ENCODE results near the gene BUD13. TPM values are rescaled to one million over a fixed set of nuclear protein-coding genes. Genes with fewer than 3 reads are reported as not detected.
A peak's percentile ranks its signal among the peaks of the same experiment; 100 is the strongest.

BUD13 gene
- total and polyA plus RNA-seq, 2 experiments from 2014 or later: 15.3 to 19.5 TPM

DNA sequence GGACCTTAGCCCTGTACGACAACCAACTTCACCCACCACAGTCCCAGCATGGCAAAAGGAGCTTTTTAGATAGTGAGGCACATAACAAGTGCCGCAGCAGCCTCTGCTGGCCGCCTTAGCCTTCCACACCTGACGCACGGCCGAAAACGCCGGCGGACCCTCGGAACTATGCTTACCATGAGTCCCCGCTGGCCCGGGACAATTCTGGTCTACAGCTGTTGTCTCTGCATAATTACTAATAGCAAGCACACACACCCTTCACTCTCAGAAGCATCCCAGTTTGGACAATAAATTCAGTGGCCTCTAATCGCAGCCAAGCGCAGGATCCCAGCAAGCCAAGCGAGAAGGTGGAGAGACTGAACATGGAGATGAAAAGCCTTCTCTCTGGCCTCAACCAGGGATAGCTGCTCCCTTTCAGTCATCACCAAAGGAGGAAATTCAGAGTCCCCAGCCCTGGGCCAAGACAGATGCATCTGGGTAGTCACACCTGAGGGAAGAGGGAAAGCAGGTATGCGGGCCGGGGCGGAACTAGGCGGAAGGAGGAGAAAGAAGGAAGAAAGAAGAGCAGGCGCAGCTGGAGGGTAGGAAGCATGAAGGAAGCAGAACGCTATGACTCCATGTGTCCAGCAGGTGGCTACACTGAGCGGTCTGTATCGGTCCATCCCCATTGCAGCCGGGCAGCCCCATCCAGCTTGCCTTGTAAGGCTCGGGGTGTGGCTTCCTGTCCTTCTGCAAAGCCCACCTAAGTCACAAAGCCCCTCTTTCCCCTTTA, 40.3 kb downstream of the BUD13 start:
- TF ChIP-seq, protein P1, sequence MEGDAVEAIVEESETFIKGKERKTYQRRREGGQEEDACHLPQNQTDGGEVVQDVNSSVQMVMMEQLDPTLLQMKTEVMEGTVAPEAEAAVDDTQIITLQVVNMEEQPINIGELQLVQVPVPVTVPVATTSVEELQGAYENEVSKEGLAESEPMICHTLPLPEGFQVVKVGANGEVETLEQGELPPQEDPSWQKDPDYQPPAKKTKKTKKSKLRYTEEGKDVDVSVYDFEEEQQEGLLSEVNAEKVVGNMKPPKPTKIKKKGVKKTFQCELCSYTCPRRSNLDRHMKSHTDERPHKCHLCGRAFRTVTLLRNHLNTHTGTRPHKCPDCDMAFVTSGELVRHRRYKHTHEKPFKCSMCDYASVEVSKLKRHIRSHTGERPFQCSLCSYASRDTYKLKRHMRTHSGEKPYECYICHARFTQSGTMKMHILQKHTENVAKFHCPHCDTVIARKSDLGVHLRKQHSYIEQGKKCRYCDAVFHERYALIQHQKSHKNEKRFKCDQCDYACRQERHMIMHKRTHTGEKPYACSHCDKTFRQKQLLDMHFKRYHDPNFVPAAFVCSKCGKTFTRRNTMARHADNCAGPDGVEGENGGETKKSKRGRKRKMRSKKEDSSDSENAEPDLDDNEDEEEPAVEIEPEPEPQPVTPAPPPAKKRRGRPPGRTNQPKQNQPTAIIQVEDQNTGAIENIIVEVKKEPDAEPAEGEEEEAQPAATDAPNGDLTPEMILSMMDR (IDR thresholded peaks at IDR 0.05; ENCODE audit: low read depth, low read length): peak; percentile 92
- no peak overlapping the region for H3K4me3 ChIP-seq
- no peaks in the 10 kb centered on the region for H3K36me3 ChIP-seq
- no peak overlapping the region for H3K27ac ChIP-seq
- H3K4me1 ChIP-seq (ENCODE audit: low read depth): peaks cover 11% of the 10 kb centered on the region
- DNase-seq (ENCODE audit: low read depth in 1 of 2, low spot score in 1 of 2): peak; percentile 82
- no peaks in the 10 kb centered on the region for H3K9me3 ChIP-seq (ENCODE audit: low read depth)
- no peaks in the 10 kb centered on the region for H3K27me3 ChIP-seq

DNA sequence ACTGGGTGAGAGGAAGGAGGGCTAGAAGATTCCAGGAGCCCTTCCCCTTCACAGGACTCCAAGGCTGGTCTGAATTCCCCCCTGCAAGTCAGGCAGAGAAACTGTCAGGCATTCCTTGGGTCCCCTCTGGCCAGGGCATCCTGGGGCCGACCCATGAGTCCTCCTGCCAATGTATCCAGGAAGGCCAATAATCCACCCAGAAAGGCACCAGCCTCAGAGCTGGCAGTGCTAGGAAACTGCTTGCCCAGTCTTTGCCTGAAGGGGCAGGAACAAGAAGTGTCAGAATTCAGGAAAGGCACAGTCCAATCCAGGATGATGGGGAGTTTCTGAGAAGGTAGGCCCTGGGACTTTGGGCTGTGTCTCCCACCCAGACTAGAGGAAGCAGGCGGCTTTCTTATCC, 41.0 kb downstream of the BUD13 start:
- Histone ChIP-seq H3K36me3 (no peaks in the 10 kb centered on the region), H3K27ac (no peak overlapping the region), H3K9me3 (ENCODE audit: low read depth) (no peaks in the 10 kb centered on the region), H3K4me1 (ENCODE audit: low read depth) (peaks cover 11% of the 10 kb centered on the region), H3K27me3 (no peaks in the 10 kb centered on the region), H3K4me3 (no peak overlapping the region)
- no peak for DNase-seq (ENCODE audit: low read depth in 1 of 2, low spot score in 1 of 2)
- TF ChIP-seq, protein P1 (IDR thresholded peaks at IDR 0.05; ENCODE audit: low read depth, low read length): no peak

DNA sequence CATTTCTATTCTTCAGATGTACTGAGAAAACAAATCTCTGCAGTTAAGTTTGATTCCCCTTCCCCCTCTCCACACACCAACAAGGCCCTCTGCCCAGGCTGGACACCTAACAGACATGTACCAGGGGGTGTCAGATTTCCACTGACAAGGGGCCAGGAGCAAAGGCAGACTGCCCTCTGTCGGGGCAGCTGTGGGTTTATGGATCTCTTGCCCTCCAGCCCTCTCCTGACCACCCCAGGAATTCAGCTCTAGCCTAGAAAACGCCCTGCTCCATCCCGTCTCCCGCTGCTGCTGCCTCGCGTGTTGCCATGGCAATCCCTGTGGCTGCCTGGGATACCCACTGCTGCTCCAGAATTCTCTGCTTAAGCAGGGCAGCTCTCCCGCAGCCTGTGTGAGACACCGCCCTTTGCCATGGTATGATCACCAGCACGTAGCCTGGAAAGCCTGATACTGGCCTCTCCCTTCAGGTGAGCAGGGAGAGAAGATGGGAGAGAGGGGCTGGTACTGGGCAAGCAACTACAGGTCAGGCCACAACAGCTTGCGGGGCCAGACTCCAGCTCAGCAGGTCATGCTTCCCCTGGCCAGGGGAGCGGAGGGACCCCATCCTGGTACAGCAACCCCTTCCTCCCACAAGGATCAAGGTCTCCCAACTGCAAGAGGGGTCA, 41.6 kb downstream of the BUD13 start:
- TF ChIP-seq, protein P1 (IDR thresholded peaks at IDR 0.05; ENCODE audit: low read depth, low read length): no peak
- no peaks in the 10 kb centered on the region for H3K27me3 ChIP-seq
- H3K27ac ChIP-seq: no peak overlapping the region
- no peak overlapping the region for H3K4me3 ChIP-seq
- peak; percentile 18 to 81 for DNase-seq (ENCODE audit: low read depth in 1 of 2, low spot score in 1 of 2)
- peaks cover 11% of the 10 kb centered on the region for H3K4me1 ChIP-seq (ENCODE audit: low read depth)
- no peaks in the 10 kb centered on the region for H3K9me3 ChIP-seq (ENCODE audit: low read depth)
- no peaks in the 10 kb centered on the region for H3K36me3 ChIP-seq

DNA sequence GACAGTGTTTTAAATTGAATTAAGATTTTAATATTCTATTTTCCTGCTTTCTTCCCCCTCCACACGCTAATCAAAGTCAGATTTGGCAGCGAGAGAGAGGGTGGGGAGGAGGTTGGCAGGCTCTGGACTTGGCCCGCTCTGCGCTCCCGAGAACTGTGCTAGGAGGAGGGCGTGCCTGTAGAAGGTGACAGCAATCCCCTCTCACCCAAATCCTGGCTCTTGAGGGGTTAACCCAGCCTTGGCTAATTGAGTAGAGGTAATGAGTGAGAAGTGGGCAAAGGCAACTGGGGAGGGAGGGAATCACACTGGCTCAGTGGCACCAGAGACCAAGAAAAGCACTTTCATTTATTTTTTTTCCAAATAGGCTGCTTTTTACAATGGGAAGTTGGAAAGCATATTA, 42.2 kb downstream of the BUD13 start:
- Histone ChIP-seq H3K4me1 (ENCODE audit: low read depth) (peaks cover 11% of the 10 kb centered on the region), H3K9me3 (ENCODE audit: low read depth) (no peaks in the 10 kb centered on the region), H3K27ac (no peak overlapping the region), H3K36me3 (no peaks in the 10 kb centered on the region), H3K27me3 (no peaks in the 10 kb centered on the region), H3K4me3 (no peak overlapping the region)
- TF ChIP-seq, protein P1 (IDR thresholded peaks at IDR 0.05; ENCODE audit: low read depth, low read length): no peak
- peak in 1 of 2 donors; percentile 21 for DNase-seq (ENCODE audit: low read depth in 1 of 2, low spot score in 1 of 2)

DNA sequence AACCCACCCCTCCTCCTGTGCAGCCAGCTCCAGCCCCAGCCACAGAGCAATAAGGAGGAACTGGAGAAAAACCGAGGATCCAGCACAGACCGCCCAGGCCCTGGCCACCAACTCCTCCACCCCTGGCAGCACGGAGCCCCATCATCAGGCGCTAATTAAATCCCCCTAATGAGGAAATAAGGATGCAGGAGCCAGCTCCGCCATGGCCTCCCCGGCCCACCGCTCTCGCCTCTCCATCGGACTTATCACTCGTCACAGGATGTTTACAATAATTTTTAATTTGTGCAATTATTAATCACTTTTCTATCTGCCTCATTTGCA, 42.6 kb downstream of the BUD13 start:
- Histone ChIP-seq H3K4me1 (ENCODE audit: low read depth) (peaks cover 11% of the 10 kb centered on the region), H3K36me3 (no peaks in the 10 kb centered on the region), H3K9me3 (ENCODE audit: low read depth) (no peaks in the 10 kb centered on the region), H3K4me3 (no peak overlapping the region), H3K27ac (no peak overlapping the region), H3K27me3 (no peaks in the 10 kb centered on the region)
- TF ChIP-seq, protein P1 (IDR thresholded peaks at IDR 0.05; ENCODE audit: low read depth, low read length): no peak
- DNase-seq (ENCODE audit: low read depth in 1 of 2, low spot score in 1 of 2): no peak

Data from cardiac muscle cell (in vitro differentiated cells and primary cell).